Endothelial cell of umbilical vein (primary cell): ENCODE measurements around the gene FAM53B.

Source experiments
- CTCF ChIP-seq, 2 donors: IDR thresholded peaks; 1 replicate in 1 of 2; 2 replicates in 1 of 2; pipeline ENCODE4 v1.5.1; 2011; ENCODE audit warnings: low read length in 2 of 2, mild to moderate bottlenecking in 2 of 2, moderate library complexity in 2 of 2, control low read depth in 1 of 2, inconsistent platforms in 1 of 2, low read depth in 1 of 2; ENCODE audit not compliant: insufficient read depth in 1 of 2; ENCODE audit errors: extremely low read depth in 1 of 2
- EZH2 ChIP-seq: IDR thresholded peaks from 2 replicates; pipeline ENCODE4 v1.6.1; 2012; ENCODE audit warnings: borderline replicate concordance, low read depth, mild to moderate bottlenecking, moderate library complexity, low read length, inconsistent platforms; ENCODE audit not compliant: severe bottlenecking
- FOS ChIP-seq: IDR thresholded peaks from 2 replicates; pipeline ENCODE4 v1.6.1; 2011; ENCODE audit warnings: mild to moderate bottlenecking, low read length, moderate library complexity, borderline replicate concordance; ENCODE audit not compliant: insufficient read depth
- MAX ChIP-seq: IDR thresholded peaks from 2 replicates; pipeline ENCODE4 v1.6.1; 2011; ENCODE audit not compliant: insufficient read depth, insufficient read length
- POLR2A ChIP-seq: IDR thresholded peaks from 2 replicates; pipeline ENCODE4 v1.6.1; 2012; ENCODE audit warnings: low read depth, mild to moderate bottlenecking, control low read depth, low read length

- no peak for TF ChIP-seq CTCF (IDR thresholded peaks at IDR 0.05; ENCODE audit: extremely low read depth in 1 of 2, insufficient read depth in 1 of 2, low read depth in 1 of 2, low read length in 2 of 2)
- no peak for TF ChIP-seq POLR2A
- no peak for TF ChIP-seq FOS
- TF ChIP-seq MAX, result no peak
- no peak for TF ChIP-seq EZH2
Observed at GRCh38 chr10:124594240-124594639, 149.9 kb downstream of the FAM53B start.
